ENCODE measurements around the gene SGO2. TPM values are rescaled to one million over a fixed set of nuclear protein-coding genes. Genes with fewer than 3 reads are reported as not detected.
A peak's percentile ranks its signal among the peaks of the same experiment; 100 is the strongest.

Gene SGO2
- total and polyA plus RNA-seq, 2 of the 13 experiments (the other 11 are each of a cell fraction or from before 2014, with no cell fraction given) = 5.1 to 16.2 TPM

- H2AFZ ChIP-seq (ENCODE audit: low read length) = no peak overlapping the region
- TF ChIP-seq SRSF4 (IDR thresholded peaks at IDR 0.05; ENCODE audit: low read depth, low read length, poor library complexity, severe bottlenecking) (no peak), SOX5 (CRISPR knock-in tag; IDR thresholded peaks at IDR 0.05; ENCODE audit: borderline replicate concordance) (peak; percentile 22; the same call in 1 of the 2 replicates), ZNF879 (CRISPR knock-in tag; IDR thresholded peaks at IDR 0.05) (no peak), CHD2 (IDR thresholded peaks at IDR 0.05; ENCODE audit: low read depth, low read length) (no peak), NR2F2 (IDR thresholded peaks at IDR 0.05; ENCODE audit: borderline replicate concordance, low read depth) (peak; percentile 62), LBX2 (CRISPR knock-in tag; IDR thresholded peaks at IDR 0.05; ENCODE audit: borderline replicate concordance) (no peak), PREB (CRISPR knock-in tag; IDR thresholded peaks at IDR 0.05) (no peak), HCFC1 (IDR thresholded peaks at IDR 0.05; ENCODE audit: low read depth, low read length) (no peak), MAFF (IDR thresholded peaks at IDR 0.05; ENCODE audit: low read depth, low read length) (peak; percentile 65), THRA (CRISPR knock-in tag; IDR thresholded peaks at IDR 0.05; ENCODE audit: borderline replicate concordance) (peak; percentile 45; the same call in 1 of the 2 replicates), ZNF878 (CRISPR knock-in tag; IDR thresholded peaks at IDR 0.05) (no peak), ZNF768 (CRISPR knock-in tag; IDR thresholded peaks at IDR 0.05) (no peak), NR2F6 (IDR thresholded peaks at IDR 0.05) (peak; percentile 58), NR2F6 (CRISPR knock-in tag; IDR thresholded peaks at IDR 0.05) (no peak), ZFP82 (CRISPR knock-in tag; IDR thresholded peaks at IDR 0.05; ENCODE audit: borderline replicate concordance) (no peak), SOX6 (IDR thresholded peaks at IDR 0.05) (no peak), SOX6 (CRISPR knock-in tag; IDR thresholded peaks at IDR 0.05) (peak; percentile 45; the same call in 1 of the 2 replicates), MAFK (conservative IDR thresholded peaks at IDR 0.05 in 1 of 2, IDR thresholded peaks at IDR 0.05 in 1 of 2; ENCODE audit: low read length in 2 of 2) (peak; percentile 34 to 50; a peak in 3 of 4 replicates)
These were observed 46.2 kb upstream of the SGO2 start for GRCh38 chr2:200479692-200480265.

More at GRCh38 chr2:200479692-200480265, 46.2 kb upstream of the SGO2 start:
- H3K79me2 ChIP-seq (ENCODE audit: insufficient read depth, low read length) = no peaks in the 10 kb centered on the region
- peaks cover 61% of the 10 kb centered on the region for H3K4me1 ChIP-seq (ENCODE audit: insufficient read depth, low read length)
- in situ Hi-C loops (cut with HindIII; ENCODE audit: extremely low pct_ligation_motif_present, low pct_unique_long_range_greater_than_20kb) (loop anchor here (10.0 kb wide), 2 partner anchors 225 to 505 kb away; no protein-coding TSS in a partner anchor), intact Hi-C loops (cut with micrococcal nuclease; ENCODE audit: unreplicated experiment) (loop anchor here (2.0 to 10.0 kb wide), 2 partner anchors 255 to 499 kb away; no protein-coding TSS in a partner anchor)
- peak; percentile 75 for DNase-seq (ENCODE audit: low spot score)
- 32% methylated on average over 8 of the region's 8 CpGs for WGBS (ENCODE audit: low lambda C conversion rate)
- no peak overlapping the region for H3K4me2 ChIP-seq (ENCODE audit: low read depth, low read length)
- H3K9me3 ChIP-seq (ENCODE audit: low read length) = no peaks in the 10 kb centered on the region
- H3K27ac ChIP-seq (ENCODE audit: extremely low read length, insufficient read depth, low read length) = peak overlapping the region; percentile 43
- peak; percentile 40 for FAIRE-seq
- H3K4me3 ChIP-seq (replicated peaks in 1 of 3; ENCODE audit: insufficient read depth in 1 of 3, low read depth in 2 of 3, low read length in 3 of 3) = no peak overlapping the region
- CTCF ChIA-PET (ENCODE audit: low intra/inter-chr PET ratio, low total read pairs) = interaction anchor here (1.1 kb wide), 1 partner anchor 500 kb away, joined by 3 read pairs; no protein-coding TSS in a partner anchor
- no TSS peak for BruUV-seq (replicated peaks)
- POLR2A ChIA-PET = interaction anchor here (2.7 kb wide), 1 partner anchor 174 kb away, joined by 10 read pairs; the partner anchor contains the start of gene SPATS2L
- H3K9ac ChIP-seq (ENCODE audit: insufficient read depth, low read depth, low read length) = no peak overlapping the region
- H3K36me3 ChIP-seq (replicated peaks in 1 of 2; ENCODE audit: control insufficient read depth in 1 of 2, insufficient read depth in 2 of 2, low read length in 2 of 2) = peaks cover 26 to 44% of the 10 kb centered on the region in 2 experiments
- no peaks in the 10 kb centered on the region for H3K27me3 ChIP-seq (ENCODE audit: control insufficient read depth in 1 of 2, insufficient read depth in 2 of 2, low read length in 2 of 2)
- H4K20me1 ChIP-seq (ENCODE audit: insufficient read depth, low read length) = no peaks in the 10 kb centered on the region
- no peak for ATAC-seq

Data from HepG2 (cell line).